Cardiac muscle cell (in vitro differentiated cells and primary cell): ENCODE measurements around the gene CLDND1. TPM values are rescaled to one million over a fixed set of nuclear protein-coding genes. Genes with fewer than 3 reads are reported as not detected.

ENCODE experiments used
- DNase-seq, 2 donors: peaks; one replicate each; pipeline versions ENCODE4 v3.0.0 to v3.0.0-alpha.2; 2010 to 2017; ENCODE audit warnings: low read depth in 1 of 2, low spot score in 1 of 2
- H3K27ac ChIP-seq: fragments of 200-600 bp; sonication (generic); 2 replicates; pipeline ENCODE4 v1.5.1; 2016
- H3K27me3 ChIP-seq: fragments of 200-600 bp; sonication (generic); 2 replicates; pipeline ENCODE4 v1.6.0; 2016; ENCODE audit warnings: control low read depth
- H3K36me3 ChIP-seq: fragments of 200-600 bp; sonication (generic); 2 replicates; pipeline ENCODE4 v1.5.1; 2016; ENCODE audit warnings: control low read depth
- H3K4me1 ChIP-seq: fragments of 200-600 bp; sonication (generic); 2 replicates; pipeline ENCODE4 v1.8.1; 2017; ENCODE audit warnings: low read depth, mild to moderate bottlenecking, mixed run types
- H3K4me3 ChIP-seq: fragments of 200-600 bp; sonication (generic); 2 replicates; pipeline ENCODE4 v1.5.1; 2016; ENCODE audit warnings: mild to moderate bottlenecking
- H3K9me3 ChIP-seq: fragments of 200-600 bp; sonication (generic); 2 replicates; pipeline ENCODE4 v1.5.1; 2017; ENCODE audit warnings: low read depth, mild to moderate bottlenecking, control low read depth
- polyA plus RNA-seq: library from polyadenylated mRNA; unstranded; fragments of >200 nt; fragmentation: Nextera tagmentation; extraction: Ambion mirVana; gene quantifications from 2 replicates; pipeline ENCODE4 v1.2.1, GENCODE V29; 2016
- total RNA-seq: library from RNA; depleted of rRNA; stranded (reverse); fragments of >200 nt; gene quantifications from 2 replicates; pipeline ENCODE4 v1.2.3, GENCODE V29; 2016
- TF ChIP-seq, protein P1 (sequence below): IDR thresholded peaks from 2 replicates; pipeline ENCODE4 v1.5.1; 2012; ENCODE audit warnings: low read depth, mild to moderate bottlenecking, low read length

CLDND1 gene
- total and polyA plus RNA-seq, 2 experiments from 2014 or later, result 59.6 to 70.1 TPM

DNA sequence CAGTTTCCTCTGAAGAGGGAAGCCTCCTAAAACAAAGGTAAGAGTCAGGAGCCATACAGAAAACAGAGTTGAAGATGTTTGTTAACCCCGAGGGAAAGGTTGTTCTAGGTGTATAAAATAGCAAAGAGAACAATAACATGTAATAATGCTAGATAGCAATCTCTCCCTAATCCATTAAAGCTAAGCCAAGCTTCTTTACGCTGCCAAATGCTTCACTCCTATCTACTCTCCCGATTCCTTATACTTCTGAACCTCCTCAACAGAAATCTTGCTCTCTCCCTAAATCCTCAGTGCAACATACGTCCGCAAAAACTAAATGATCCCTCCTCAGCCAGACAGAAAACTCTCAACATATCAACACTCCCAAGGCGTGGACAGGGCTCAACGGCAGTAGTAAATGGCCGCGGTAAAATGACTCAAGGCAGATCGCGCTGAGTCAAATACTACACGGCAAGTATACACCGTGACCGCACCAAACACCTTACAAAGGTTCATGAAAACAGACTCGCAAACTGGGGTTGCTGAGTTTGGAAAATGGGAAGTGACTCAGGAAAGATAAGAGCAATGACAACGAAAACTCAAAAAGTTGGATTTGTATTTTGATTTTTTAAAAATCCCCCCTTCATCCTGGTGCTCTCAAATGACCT, 682 bp downstream of the CLDND1 start:
- DNase-seq, result peak; percentile 57 to 74
- TF ChIP-seq, protein P1, sequence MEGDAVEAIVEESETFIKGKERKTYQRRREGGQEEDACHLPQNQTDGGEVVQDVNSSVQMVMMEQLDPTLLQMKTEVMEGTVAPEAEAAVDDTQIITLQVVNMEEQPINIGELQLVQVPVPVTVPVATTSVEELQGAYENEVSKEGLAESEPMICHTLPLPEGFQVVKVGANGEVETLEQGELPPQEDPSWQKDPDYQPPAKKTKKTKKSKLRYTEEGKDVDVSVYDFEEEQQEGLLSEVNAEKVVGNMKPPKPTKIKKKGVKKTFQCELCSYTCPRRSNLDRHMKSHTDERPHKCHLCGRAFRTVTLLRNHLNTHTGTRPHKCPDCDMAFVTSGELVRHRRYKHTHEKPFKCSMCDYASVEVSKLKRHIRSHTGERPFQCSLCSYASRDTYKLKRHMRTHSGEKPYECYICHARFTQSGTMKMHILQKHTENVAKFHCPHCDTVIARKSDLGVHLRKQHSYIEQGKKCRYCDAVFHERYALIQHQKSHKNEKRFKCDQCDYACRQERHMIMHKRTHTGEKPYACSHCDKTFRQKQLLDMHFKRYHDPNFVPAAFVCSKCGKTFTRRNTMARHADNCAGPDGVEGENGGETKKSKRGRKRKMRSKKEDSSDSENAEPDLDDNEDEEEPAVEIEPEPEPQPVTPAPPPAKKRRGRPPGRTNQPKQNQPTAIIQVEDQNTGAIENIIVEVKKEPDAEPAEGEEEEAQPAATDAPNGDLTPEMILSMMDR, result no peak
- Histone ChIP-seq H3K9me3 (no peaks in the 10 kb centered on the region), H3K4me3 (peak overlapping the region; percentile 64), H3K4me1 (peaks cover 4% of the 10 kb centered on the region), H3K27ac (peak overlapping the region; percentile 83), H3K27me3 (no peaks in the 10 kb centered on the region), H3K36me3 (peaks cover 2% of the 10 kb centered on the region)

DNA sequence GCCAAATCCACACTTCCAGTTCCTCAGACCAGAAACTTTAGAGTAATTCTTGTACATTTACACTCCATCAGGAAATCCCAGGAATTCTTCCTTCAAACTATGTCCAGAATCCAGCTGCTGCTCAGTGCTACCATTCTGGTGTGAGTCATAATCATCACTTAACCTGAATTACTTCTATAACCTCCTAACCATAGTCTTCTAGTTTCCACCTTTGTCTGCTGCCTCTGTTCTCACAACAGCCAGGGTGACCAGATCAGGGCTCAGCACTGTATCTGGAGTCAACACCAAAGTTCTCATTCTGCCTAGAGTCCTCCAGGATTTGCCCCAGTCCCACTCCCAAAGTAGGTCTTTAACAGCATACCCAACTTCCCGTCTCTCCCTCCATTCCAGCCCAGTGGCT, 3.4 kb downstream of the CLDND1 start:
- Histone ChIP-seq H3K36me3 (peaks cover 14% of the 10 kb centered on the region), H3K4me3 (no peak overlapping the region), H3K9me3 (no peaks in the 10 kb centered on the region), H3K4me1 (peaks cover 13% of the 10 kb centered on the region), H3K27me3 (no peaks in the 10 kb centered on the region), H3K27ac (no peak overlapping the region)
- DNase-seq, result no peak
- TF ChIP-seq, protein P1, result no peak

DNA sequence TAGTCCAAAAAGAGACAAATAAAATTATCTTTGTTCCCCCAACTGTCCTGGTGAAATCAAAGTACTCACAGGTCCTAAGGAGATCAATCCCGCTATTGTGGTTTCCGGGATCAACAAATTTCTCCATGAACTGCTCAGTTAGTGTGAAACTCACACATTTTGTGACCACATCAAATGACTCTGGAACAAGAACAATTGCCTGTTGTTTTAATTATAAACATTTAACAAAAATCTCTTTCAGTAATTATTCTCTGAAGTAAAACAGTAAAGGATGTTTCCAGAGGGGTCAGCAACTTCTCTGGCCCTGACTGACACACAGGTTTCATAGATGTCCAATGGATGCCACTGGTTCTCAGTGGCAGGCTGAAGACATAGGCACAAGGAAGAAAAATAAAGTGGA, 3.9 kb downstream of the CLDND1 start:
- TF ChIP-seq, protein P1, result no peak
- H3K4me3 ChIP-seq, result no peak overlapping the region
- H3K27me3 ChIP-seq, result no peaks in the 10 kb centered on the region
- H3K4me1 ChIP-seq, result peaks cover 13% of the 10 kb centered on the region
- peaks cover 14% of the 10 kb centered on the region for H3K36me3 ChIP-seq
- H3K27ac ChIP-seq, result no peak overlapping the region
- DNase-seq, result no peak
- H3K9me3 ChIP-seq, result no peaks in the 10 kb centered on the region

DNA sequence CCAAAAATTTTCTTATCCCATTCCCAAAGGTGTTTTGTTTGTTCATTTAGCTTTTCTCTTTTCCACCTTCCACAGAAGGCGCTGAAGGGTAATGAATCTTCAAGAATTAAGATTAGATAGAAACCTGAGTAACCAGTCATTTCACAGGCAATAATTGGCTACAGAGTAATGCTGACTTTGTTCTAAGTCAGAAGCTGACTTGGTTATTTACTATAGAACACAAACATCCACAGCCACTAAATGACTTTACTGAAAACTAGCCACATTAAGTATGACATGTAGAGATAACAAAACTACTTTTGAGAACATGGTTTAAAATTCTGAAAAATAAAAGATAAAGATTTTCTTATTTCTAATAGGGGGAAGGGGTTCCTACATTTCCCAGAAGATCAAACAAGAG, 7.8 kb downstream of the CLDND1 start:
- Histone ChIP-seq H3K4me1 (peaks cover 8% of the 10 kb centered on the region), H3K27ac (no peak overlapping the region), H3K9me3 (no peaks in the 10 kb centered on the region), H3K27me3 (no peaks in the 10 kb centered on the region), H3K4me3 (no peak overlapping the region), H3K36me3 (peaks cover 14% of the 10 kb centered on the region)
- no peak for DNase-seq
- TF ChIP-seq, protein P1, result no peak

DNA sequence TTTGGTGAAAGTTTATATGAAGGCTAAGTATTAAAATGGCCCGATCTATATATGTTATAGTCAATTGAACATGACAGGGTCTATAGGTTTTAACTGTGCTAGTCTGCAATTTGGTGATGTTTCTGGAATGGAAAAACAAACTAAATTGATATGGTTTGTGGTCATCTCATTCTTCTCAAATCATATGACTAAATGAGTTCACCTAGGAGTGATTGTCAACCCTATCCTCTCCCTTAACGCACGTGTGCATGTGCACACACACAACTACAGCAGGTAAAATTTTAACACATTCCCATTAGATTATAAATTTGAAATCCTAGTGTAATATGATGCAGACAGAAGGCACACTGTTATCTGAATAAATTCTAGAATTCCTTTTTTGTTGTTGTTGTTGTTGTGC, 9.0 kb downstream of the CLDND1 start:
- Histone ChIP-seq H3K27ac (no peak overlapping the region), H3K9me3 (no peaks in the 10 kb centered on the region), H3K4me1 (peaks cover 8% of the 10 kb centered on the region), H3K4me3 (no peak overlapping the region), H3K27me3 (no peaks in the 10 kb centered on the region), H3K36me3 (peaks cover 14% of the 10 kb centered on the region)
- TF ChIP-seq, protein P1, result no peak
- DNase-seq, result no peak

DNA sequence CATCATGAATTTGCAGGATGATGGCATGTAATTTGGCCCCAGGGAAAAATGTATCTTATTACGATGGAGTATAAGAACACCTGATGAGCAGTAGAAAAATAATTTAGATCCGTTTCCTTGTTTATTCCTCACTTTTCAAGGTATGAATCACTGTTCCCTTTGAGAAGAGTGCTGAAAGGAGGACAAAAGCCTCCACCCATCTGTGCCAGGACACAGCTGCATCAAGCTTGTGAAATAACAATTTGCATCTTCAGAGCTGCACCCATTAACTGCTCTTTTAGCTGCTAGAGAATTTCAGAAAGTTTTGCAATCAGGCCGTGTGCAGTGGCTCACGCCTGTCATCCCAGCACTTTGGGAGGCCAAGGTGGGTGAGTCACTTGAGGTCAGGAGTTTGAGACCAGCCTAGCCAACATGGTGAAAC, 9.6 kb downstream of the CLDND1 start:
- Histone ChIP-seq H3K9me3 (no peaks in the 10 kb centered on the region), H3K36me3 (peaks cover 14% of the 10 kb centered on the region), H3K4me3 (no peak overlapping the region), H3K27me3 (no peaks in the 10 kb centered on the region), H3K4me1 (peaks cover 8% of the 10 kb centered on the region), H3K27ac (no peak overlapping the region)
- TF ChIP-seq, protein P1, result no peak
- peak in 1 of 2 donors; percentile 79 for DNase-seq
